Ovary (tissue), 9 donors: ENCODE data around the gene KRT85. TPM values are rescaled to one million over a fixed set of nuclear protein-coding genes. Genes with fewer than 3 reads are reported as not detected.

Experiments
- DNase-seq, 5 donors: peaks; one replicate each; pipeline ENCODE4 v3.0.0-alpha.2; 2019 to 2020
- H3K27ac ChIP-seq, 2 donors: fragments of 200-600 bp; one replicate each; pipeline versions ENCODE4 v1.5.1 to v1.8.0; 2019 to 2022
- H3K27me3 ChIP-seq: fragments of 200-600 bp; one replicate; pipeline ENCODE4 v1.8.0; 2022
- H3K36me3 ChIP-seq: fragments of 200-600 bp; sonication (generic); one replicate; pipeline ENCODE4 v1.5.1; 2019
- H3K4me1 ChIP-seq: one replicate; pipeline ENCODE4 v1.8.1; 2013; ENCODE audit warnings: mild to moderate bottlenecking, moderate library complexity; ENCODE audit not compliant: insufficient read depth
- H3K4me3 ChIP-seq: fragments of 200-600 bp; sonication (generic); one replicate; pipeline ENCODE4 v1.5.1; 2017
- H3K9me3 ChIP-seq, 2 donors: fragments of 200-600 bp in 1 of 2; sonication (generic) in 1 of 2; one replicate each; pipeline versions ENCODE4 v1.5.1 to v1.8.1; 2013 to 2019; ENCODE audit warnings: mild to moderate bottlenecking in 1 of 2, moderate library complexity in 1 of 2
- EP300 ChIP-seq: sonication (generic); formaldehyde crosslinking; IDR thresholded peaks from one replicate; pipeline ENCODE4 v1.6.1; 2017; ENCODE audit warnings: antibody characterized with exemption
- POLR2A ChIP-seq: fragments of 450-650 bp; IDR thresholded peaks from one replicate; pipeline ENCODE4 v1.6.1; 2017; ENCODE audit warnings: antibody characterized with exemption, mild to moderate bottlenecking, moderate library complexity
- WGBS, 3 donors: extraction: QIAGEN DNeasy Blood & Tissue Kit in 1 of 3; methylation state at CpG; one replicate each; pipeline versions ENCODE4 v1.1.5 to v1.1.7; 2013 to 2017; 5-methylcytosine and 5-hydroxymethylcytosine counted together
- intact Hi-C, 4 donors: fragments of 100-400 bp; cut with DNase I; formaldehyde crosslinking; loops; one replicate each; pipeline versions ENCODE4 v1.11.0 to v1.15.1; 2022 to 2023
- polyA plus RNA-seq, 2 donors: library from polyadenylated mRNA; stranded (reverse); fragments of 200-250 nt in 1 of 2; fragments of 350-450 nt in 1 of 2; fragmentation: Illumina TruSeq in 1 of 2; extraction: RNeasy Lipid Tissue Mini Kit (QIAGEN cat#74804) in 1 of 2; gene quantifications; one replicate each; pipeline ENCODE4 v1.2.3, GENCODE V29; 2013 to 2014
- total RNA-seq, 7 donors: library from RNA; depleted of rRNA in 2 of 7; stranded (reverse); fragments of >200 nt in 2 of 7; fragmentation: NEBNext Ultra II Directional in 3 of 7; extraction: Animal tissue kit (Norgen Biotek cat#: 25700) in 3 of 7; gene quantifications; one replicate each; pipeline versions ENCODE4 v1.1.0 to v1.2.4, GENCODE V29; 2016 to 2023
- TF ChIP-seq, protein P1 (sequence below), 3 donors: fragments of 450-650 bp in 2 of 3; fragments of 200-600 bp in 1 of 3; IDR thresholded peaks; one replicate each; pipeline versions ENCODE4 v1.5.1 to v1.8.0; 2016 to 2022; ENCODE audit warnings: antibody characterized with exemption in 3 of 3, mild to moderate bottlenecking in 1 of 3
- donor health status: DM: no; HTN: no; CAD: no; lungs with moderate emphysema.
- donor health status: DM: no; HTN: no; CAD: no.
- donor health status: Bipolar disorder and iron deficiency.
- donor health status: DM: yes; HTN: yes; CAD: no.
- donor health status: DM: no; HTN: no; CAD: no.
- donor health status: DM: yes; HTN: yes; CAD: no.

The KRT85 gene
- total and polyA plus RNA-seq, 9 donors = not detected

- intact Hi-C loops = loop anchor here in 1 of 4 donors (10.0 kb wide), 1 partner anchor 477 kb away; no protein-coding TSS in a partner anchor
- Histone ChIP-seq H3K4me3 (no peak overlapping the region), H3K36me3 (no peaks in the 10 kb centered on the region), H3K9me3 (no peaks in the 10 kb centered on the region), H3K4me1 (no peaks in the 10 kb centered on the region), H3K27ac (no peak overlapping the region), H3K27me3 (no peaks in the 10 kb centered on the region)
- 78 to 81% (median 79%) methylated on average over 2 of the region's 2 CpGs for WGBS, 3 donors
- no peak for DNase-seq
- TF ChIP-seq EP300 (no peak), POLR2A (no peak)
- TF ChIP-seq, protein P1, sequence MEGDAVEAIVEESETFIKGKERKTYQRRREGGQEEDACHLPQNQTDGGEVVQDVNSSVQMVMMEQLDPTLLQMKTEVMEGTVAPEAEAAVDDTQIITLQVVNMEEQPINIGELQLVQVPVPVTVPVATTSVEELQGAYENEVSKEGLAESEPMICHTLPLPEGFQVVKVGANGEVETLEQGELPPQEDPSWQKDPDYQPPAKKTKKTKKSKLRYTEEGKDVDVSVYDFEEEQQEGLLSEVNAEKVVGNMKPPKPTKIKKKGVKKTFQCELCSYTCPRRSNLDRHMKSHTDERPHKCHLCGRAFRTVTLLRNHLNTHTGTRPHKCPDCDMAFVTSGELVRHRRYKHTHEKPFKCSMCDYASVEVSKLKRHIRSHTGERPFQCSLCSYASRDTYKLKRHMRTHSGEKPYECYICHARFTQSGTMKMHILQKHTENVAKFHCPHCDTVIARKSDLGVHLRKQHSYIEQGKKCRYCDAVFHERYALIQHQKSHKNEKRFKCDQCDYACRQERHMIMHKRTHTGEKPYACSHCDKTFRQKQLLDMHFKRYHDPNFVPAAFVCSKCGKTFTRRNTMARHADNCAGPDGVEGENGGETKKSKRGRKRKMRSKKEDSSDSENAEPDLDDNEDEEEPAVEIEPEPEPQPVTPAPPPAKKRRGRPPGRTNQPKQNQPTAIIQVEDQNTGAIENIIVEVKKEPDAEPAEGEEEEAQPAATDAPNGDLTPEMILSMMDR (IDR thresholded peaks at IDR 0.05) = no peak
These were observed 20.6 kb upstream of the KRT85 start for GRCh38 chr12:52387859-52388258.

DNA sequence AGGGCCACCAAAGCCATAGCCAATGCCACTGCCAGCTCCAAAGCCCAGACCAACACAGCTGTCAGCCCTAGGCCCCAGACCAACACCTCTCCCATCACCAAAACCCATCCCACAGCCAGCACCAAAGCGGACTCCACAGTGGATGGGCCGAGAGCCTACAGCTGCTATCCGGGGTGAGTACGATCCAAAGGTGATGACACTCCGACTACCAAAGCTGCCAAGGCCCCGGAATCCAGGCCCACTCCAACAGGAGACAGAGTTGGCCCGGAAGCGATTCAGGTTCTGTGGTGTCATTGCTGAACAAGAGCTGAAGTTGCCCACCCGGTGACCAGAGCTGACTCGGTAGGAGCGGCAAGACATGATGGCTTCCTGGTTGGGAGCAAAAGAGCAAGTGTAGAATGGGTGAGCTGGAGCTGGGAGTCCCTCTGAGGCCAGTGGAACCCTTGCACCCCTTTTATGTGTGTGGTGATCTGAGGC is 18.0 kb upstream of the KRT85 start, which contains the start of gene KRT84:
TSS of gene KRT84 (minus strand) at position 427 of the 477 bp plus-strand sequence. CDS start at position 360, 67 bp downstream.
- no peak for DNase-seq

DNA sequence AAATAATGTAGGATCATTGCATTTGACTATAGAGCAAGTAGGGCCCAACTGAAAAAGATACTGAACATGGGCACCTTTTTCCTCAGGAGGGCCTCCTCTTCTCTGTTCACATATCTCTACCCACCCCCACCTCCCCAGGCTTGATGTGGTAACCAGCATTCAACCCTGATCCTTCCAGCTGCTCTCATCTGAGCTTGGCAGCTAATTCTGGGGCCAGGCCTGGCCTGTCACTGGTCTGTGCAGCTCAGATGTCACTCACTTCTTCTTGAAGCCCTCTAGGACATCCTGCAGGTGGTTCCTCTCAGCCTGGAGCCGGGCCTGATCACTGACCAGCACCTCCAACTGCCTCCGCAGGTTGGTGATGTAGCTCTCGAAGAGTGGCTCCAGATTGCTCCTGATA is 16.1 kb upstream of the KRT85 start:
- Histone ChIP-seq H3K9me3 (no peaks in the 10 kb centered on the region), H3K4me3 (no peak overlapping the region), H3K4me1 (no peaks in the 10 kb centered on the region), H3K36me3 (no peaks in the 10 kb centered on the region), H3K27ac (no peak overlapping the region), H3K27me3 (no peaks in the 10 kb centered on the region)
- TF ChIP-seq, protein P1 (IDR thresholded peaks at IDR 0.05) = no peak
- TF ChIP-seq EP300 = no peak
- no peak for TF ChIP-seq POLR2A
- intact Hi-C loops = loop anchor here in 1 of 4 donors (10.0 kb wide), 1 partner anchor 481 kb away; no protein-coding TSS in a partner anchor
- WGBS, 3 donors = 82 to 89% (median 83%) methylated on average over 3 of the region's 3 CpGs
- DNase-seq = no peak

More for the DNA sequence above, 18.0 kb upstream of the KRT85 start, which contains the start of gene KRT84:
- Histone ChIP-seq H3K36me3 (no peaks in the 10 kb centered on the region), H3K27ac (no peak within 1 kb of the TSS), H3K4me1 (no peaks in the 10 kb centered on the region), H3K9me3 (no peaks in the 10 kb centered on the region), H3K27me3 (no peaks in the 10 kb centered on the region), H3K4me3 (no peak within 1 kb of the TSS)
- intact Hi-C loops = loop anchor here in 1 of 4 donors (10.0 kb wide), 1 partner anchor 480 kb away; no protein-coding TSS in a partner anchor
- WGBS, 3 donors = 94 to 96% (median 95%) methylated on average over 11 of the region's 11 CpGs
- TF ChIP-seq, protein P1 (IDR thresholded peaks at IDR 0.05) = no peak
- TF ChIP-seq EP300 (no peak), POLR2A (no peak)

DNA sequence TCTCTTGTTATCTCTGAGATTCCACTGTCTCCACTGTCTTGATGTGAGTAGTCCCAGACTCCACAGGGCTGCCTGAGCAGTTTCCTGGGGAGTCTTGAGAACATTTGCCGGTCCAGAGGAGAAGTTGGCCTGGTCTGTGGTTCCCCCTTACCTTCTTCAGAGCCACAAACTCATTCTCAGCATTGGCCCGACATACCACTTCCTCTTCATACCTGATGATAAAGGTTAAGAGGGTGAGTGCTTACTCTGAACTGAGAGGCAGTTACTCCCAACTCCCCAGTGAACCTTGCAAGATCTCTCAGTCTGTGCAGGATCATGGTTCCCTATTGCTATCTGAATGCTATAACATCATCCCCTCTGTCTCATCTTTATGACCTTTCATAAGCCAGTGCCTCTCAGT is 15.6 kb upstream of the KRT85 start:
- Histone ChIP-seq H3K4me1 (no peaks in the 10 kb centered on the region), H3K9me3 (no peaks in the 10 kb centered on the region), H3K36me3 (no peaks in the 10 kb centered on the region), H3K27ac (no peak overlapping the region), H3K4me3 (no peak overlapping the region), H3K27me3 (no peaks in the 10 kb centered on the region)
- no peak for DNase-seq
- intact Hi-C loops = loop anchor here in 1 of 4 donors (10.0 kb wide), 1 partner anchor 482 kb away; no protein-coding TSS in a partner anchor
- 81 to 91% (median 86%) methylated on average over 2 of the region's 2 CpGs for WGBS, 3 donors
- TF ChIP-seq EP300 = no peak

- no peak overlapping the region for H3K4me3 ChIP-seq
- no peaks in the 10 kb centered on the region for H3K4me1 ChIP-seq
- intact Hi-C loops = loop anchor here in 1 of 4 donors (10.0 kb wide), 1 partner anchor 484 kb away; no protein-coding TSS in a partner anchor
- no peaks in the 10 kb centered on the region for H3K36me3 ChIP-seq
- WGBS, 3 donors = 84 to 89% (median 86%) methylated on average over 8 of the region's 8 CpGs
- no peak for DNase-seq
- TF ChIP-seq POLR2A (no peak), EP300 (no peak)
- TF ChIP-seq, protein P1 (IDR thresholded peaks at IDR 0.05) = no peak
- H3K27me3 ChIP-seq = no peaks in the 10 kb centered on the region
- no peak overlapping the region for H3K27ac ChIP-seq
- H3K9me3 ChIP-seq = no peaks in the 10 kb centered on the region
These were observed 13.9 kb upstream of the KRT85 start for GRCh38 chr12:52381206-52381605.
